Nephron (organoid): Measurements from ENCODE around the gene CNNM1.

ENCODE experiments used
- H3K27ac Mint-ChIP-seq, 3 experiments: 2 replicates each; pipeline ENCODE4 v1.8.0; 2020; ENCODE audit warnings: mixed read lengths in 3 of 3, mild to moderate bottlenecking in 2 of 3, moderate library complexity in 1 of 3
- H3K27me3 Mint-ChIP-seq: 2 replicates; pipeline ENCODE4 v1.8.0; 2021; ENCODE audit warnings: low read depth, mild to moderate bottlenecking, moderate library complexity, mixed read lengths
- H3K36me3 Mint-ChIP-seq: 2 replicates; pipeline ENCODE4 v1.8.0; 2020; ENCODE audit warnings: low read depth, mixed read lengths
- H3K4me1 Mint-ChIP-seq: 2 replicates; pipeline ENCODE4 v1.8.0; 2020; ENCODE audit warnings: mixed read lengths
- H3K4me3 Mint-ChIP-seq, 3 experiments: 2 replicates each; pipeline ENCODE4 v1.8.0; 2020; ENCODE audit warnings: mild to moderate bottlenecking in 3 of 3, mixed read lengths in 3 of 3, moderate library complexity in 2 of 3
- H3K9me3 Mint-ChIP-seq: 2 replicates; pipeline ENCODE4 v1.8.0; 2020; ENCODE audit warnings: mixed read lengths
- TF ChIP-seq, protein P1 (sequence below), 3 experiments: fragments of 200-600 bp; sonication (generic); IDR thresholded peaks; one replicate each; pipeline ENCODE4 v1.5.0; 2021; ENCODE audit warnings: antibody characterized with exemption in 3 of 3; ENCODE audit not compliant: unreplicated experiment in 3 of 3

The CNNM1 gene

DNA sequence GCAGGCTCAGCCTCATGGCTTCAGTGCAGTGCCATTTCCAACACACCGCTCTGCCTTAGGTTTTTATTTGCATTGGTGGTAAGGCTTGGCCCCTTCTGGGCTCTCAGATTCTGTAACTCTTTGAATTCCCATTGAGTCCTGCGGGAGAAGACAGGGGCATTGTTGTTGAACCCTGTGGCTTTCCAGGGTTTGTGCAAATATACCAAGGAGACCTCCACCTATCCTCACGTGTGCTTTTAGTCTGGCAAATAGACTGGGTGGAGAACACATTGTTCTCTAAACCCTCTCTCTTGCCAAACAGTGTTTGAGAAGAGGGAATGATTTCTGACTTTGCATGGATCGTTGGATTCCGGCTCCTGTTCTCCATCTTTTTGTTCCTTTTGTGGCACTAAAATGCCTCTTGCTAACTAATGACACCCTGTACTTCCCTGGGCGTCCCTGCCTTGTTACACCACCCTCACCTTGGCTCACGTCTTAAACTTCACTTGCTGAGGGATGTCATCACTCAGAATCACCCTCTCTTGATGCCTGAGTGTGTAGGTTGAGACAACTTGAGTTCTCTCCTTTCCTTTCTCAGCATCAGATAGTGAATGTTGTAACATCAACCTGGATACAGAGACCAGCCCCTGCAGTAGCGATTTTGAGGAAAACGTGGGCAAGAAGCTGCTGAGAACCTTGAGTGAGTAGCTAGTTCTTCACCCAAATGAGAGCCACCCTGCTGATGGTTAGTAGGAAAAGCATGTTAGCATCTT is 60.7 kb downstream of the CNNM1 start:
- no peaks in the 10 kb centered on the region for H3K9me3 Mint-ChIP-seq
- peaks cover 19% of the 10 kb centered on the region for H3K27me3 Mint-ChIP-seq
- no peak overlapping the region for H3K4me3 Mint-ChIP-seq
- peaks cover 7% of the 10 kb centered on the region for H3K4me1 Mint-ChIP-seq
- no peak overlapping the region for H3K27ac Mint-ChIP-seq
- TF ChIP-seq, protein P1, sequence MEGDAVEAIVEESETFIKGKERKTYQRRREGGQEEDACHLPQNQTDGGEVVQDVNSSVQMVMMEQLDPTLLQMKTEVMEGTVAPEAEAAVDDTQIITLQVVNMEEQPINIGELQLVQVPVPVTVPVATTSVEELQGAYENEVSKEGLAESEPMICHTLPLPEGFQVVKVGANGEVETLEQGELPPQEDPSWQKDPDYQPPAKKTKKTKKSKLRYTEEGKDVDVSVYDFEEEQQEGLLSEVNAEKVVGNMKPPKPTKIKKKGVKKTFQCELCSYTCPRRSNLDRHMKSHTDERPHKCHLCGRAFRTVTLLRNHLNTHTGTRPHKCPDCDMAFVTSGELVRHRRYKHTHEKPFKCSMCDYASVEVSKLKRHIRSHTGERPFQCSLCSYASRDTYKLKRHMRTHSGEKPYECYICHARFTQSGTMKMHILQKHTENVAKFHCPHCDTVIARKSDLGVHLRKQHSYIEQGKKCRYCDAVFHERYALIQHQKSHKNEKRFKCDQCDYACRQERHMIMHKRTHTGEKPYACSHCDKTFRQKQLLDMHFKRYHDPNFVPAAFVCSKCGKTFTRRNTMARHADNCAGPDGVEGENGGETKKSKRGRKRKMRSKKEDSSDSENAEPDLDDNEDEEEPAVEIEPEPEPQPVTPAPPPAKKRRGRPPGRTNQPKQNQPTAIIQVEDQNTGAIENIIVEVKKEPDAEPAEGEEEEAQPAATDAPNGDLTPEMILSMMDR (IDR thresholded peaks at IDR 0.05; ENCODE audit: unreplicated experiment in 3 of 3): no peak
- no peaks in the 10 kb centered on the region for H3K36me3 Mint-ChIP-seq

DNA sequence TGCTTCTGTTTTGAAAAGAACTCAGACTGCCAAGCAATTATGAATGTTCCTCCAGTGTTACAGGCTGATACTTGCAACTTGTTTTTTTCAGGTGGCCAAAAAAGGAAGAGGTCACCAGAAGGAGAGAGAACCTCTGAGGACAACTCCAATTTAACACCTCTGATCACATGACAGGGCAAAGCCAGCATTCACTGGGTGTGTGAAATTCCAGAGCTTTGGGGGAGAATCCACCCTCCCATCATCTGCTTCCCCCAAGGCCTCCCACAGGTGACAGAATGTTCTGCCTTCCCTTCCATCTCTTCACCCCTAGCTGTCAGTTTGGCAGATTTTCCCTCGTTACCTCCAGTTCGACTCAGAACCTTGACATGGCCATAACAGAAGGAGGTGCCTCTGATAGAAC is 62.2 kb downstream of the CNNM1 start:
- Mint-ChIP-seq H3K27ac (no peak overlapping the region), H3K9me3 (no peaks in the 10 kb centered on the region), H3K4me3 (no peak overlapping the region), H3K36me3 (peaks cover 9% of the 10 kb centered on the region), H3K4me1 (peaks cover 7% of the 10 kb centered on the region), H3K27me3 (peaks cover 15% of the 10 kb centered on the region)
- TF ChIP-seq, protein P1 (IDR thresholded peaks at IDR 0.05; ENCODE audit: unreplicated experiment in 3 of 3): no peak

- Mint-ChIP-seq H3K4me1 (no peaks in the 10 kb centered on the region), H3K9me3 (no peaks in the 10 kb centered on the region), H3K27me3 (peaks cover 7% of the 10 kb centered on the region), H3K4me3 (no peak overlapping the region), H3K36me3 (peaks cover 21% of the 10 kb centered on the region), H3K27ac (no peak overlapping the region)
- TF ChIP-seq, protein P1 (IDR thresholded peaks at IDR 0.05; ENCODE audit: unreplicated experiment in 3 of 3): no peak
Observed at GRCh38 chr10:99393036-99393435, 63.9 kb downstream of the CNNM1 start.

GRCh38 chr10:99393683-99394082 is 64.5 kb downstream of the CNNM1 start:
- H3K4me3 Mint-ChIP-seq: no peak overlapping the region
- TF ChIP-seq, protein P1 (IDR thresholded peaks at IDR 0.05; ENCODE audit: unreplicated experiment in 3 of 3): no peak
- H3K27ac Mint-ChIP-seq: no peak overlapping the region
- H3K4me1 Mint-ChIP-seq: no peaks in the 10 kb centered on the region
- no peaks in the 10 kb centered on the region for H3K9me3 Mint-ChIP-seq
- peaks cover 7% of the 10 kb centered on the region for H3K27me3 Mint-ChIP-seq
- H3K36me3 Mint-ChIP-seq: peaks cover 22% of the 10 kb centered on the region

DNA sequence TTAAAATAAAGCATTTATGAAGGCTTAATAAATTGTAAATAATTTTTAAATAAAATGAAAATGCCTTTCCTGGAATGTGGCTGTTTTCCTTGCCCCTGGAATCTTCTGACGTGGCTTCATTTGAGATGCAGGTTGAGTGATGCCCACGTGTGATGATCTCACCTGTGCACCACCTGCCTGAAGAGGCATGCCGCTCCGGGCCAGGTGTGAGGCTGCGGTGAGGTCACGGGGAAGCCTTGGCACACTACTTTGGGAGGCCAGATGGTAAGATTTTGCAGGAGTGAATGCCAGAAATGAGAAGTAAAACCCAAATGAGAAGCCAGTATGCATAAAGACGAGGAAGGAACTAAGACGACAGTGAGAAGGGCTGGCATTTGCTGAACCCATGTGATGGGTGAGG is 65.1 kb downstream of the CNNM1 start:
- Mint-ChIP-seq H3K27ac (no peak overlapping the region), H3K4me1 (no peaks in the 10 kb centered on the region), H3K36me3 (peaks cover 27% of the 10 kb centered on the region), H3K27me3 (peaks cover 7% of the 10 kb centered on the region), H3K4me3 (no peak overlapping the region), H3K9me3 (no peaks in the 10 kb centered on the region)
- TF ChIP-seq, protein P1 (IDR thresholded peaks at IDR 0.05; ENCODE audit: unreplicated experiment in 3 of 3): no peak

DNA sequence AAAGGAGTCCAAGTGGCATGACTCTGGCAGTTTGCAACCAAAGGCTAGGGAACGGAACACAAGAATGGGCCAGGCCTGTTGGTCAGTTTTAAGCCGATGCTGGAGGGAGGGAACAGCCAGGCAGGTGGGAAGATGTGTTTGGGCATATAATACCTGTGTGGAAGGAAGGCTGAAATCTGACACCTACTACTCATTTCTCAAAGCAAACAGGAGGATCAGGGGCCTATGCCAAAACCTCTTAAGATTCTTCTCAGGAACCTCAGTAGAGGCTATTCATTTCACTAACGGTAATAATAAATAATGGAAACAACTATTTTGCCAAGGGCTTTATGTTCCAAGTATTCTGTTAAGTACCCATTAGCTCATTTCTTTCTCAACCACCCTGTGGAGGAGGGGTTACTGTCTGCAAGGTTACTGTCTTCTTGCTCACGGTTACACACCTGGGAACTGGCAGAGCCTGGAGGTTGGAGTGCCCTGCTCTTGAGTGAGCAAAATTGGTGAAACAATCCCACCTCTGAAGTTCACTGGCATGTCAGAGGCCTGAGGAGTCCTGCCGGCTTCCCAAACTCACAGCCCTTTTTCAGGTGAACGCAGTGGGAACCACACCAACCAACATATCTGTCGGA is 65.7 kb downstream of the CNNM1 start:
- peaks cover 29% of the 10 kb centered on the region for H3K36me3 Mint-ChIP-seq
- TF ChIP-seq, protein P1 (IDR thresholded peaks at IDR 0.05; ENCODE audit: unreplicated experiment in 3 of 3): no peak
- H3K4me1 Mint-ChIP-seq: no peaks in the 10 kb centered on the region
- peaks cover 7% of the 10 kb centered on the region for H3K27me3 Mint-ChIP-seq
- no peak overlapping the region for H3K27ac Mint-ChIP-seq
- no peak overlapping the region for H3K4me3 Mint-ChIP-seq
- no peaks in the 10 kb centered on the region for H3K9me3 Mint-ChIP-seq
